A549 (cell line): ENCODE measurements around the gene MCCC1. TPM values are rescaled to one million over a fixed set of nuclear protein-coding genes. Genes with fewer than 3 reads are reported as not detected.
A peak's percentile ranks its signal among the peaks of the same experiment; 100 is the strongest.

Experiments
- ATAC-seq, 2 experiments: fragments of 200-7000 bp in 1 of 2; fragments of >200 bp in 1 of 2; cut with Nextera tagmentation in 1 of 2; cut with Tn5 transposase in 1 of 2; 3 replicates each; pipeline versions ENCODE4 v1.8.0 to v1.9.1; 2018 to 2020; ENCODE audit warnings: mild to moderate bottlenecking in 1 of 2, moderate library complexity in 1 of 2
- CTCF ChIA-PET: fragments of 300-600 bp; sonication (Branson Sonifier 250); formaldehyde crosslinking; extraction: SDS; loops from one replicate; lab custom pipeline; 2021; ENCODE audit warnings: antibody characterized with exemption, inconsistent platforms; lab: Yijun Ruan, JAX
- POLR2A ChIA-PET: fragments of 350-600 bp; formaldehyde crosslinking; extraction: SDS; loops from one replicate; lab custom pipeline; 2021; ENCODE audit warnings: antibody characterized with exemption, inconsistent platforms; lab: Yijun Ruan, JAX
- DNase-seq, 2 experiments: peaks; one replicate each; pipeline versions ENCODE4 v3.0.0 to v3.0.0-alpha.2; 2011 to 2016; ENCODE audit warnings: low read depth in 1 of 2, low spot score in 1 of 2
- FAIRE-seq: peaks from 2 replicates; lab custom pipeline; 2011; peaks lifted over from hg19 to GRCh38; lab: Jason Lieb, UNC
- H3K27ac ChIP-seq, 2 experiments: fragments of >200 bp; sonication (Bioruptor Twin); formaldehyde crosslinking; 3 replicates each; pipeline ENCODE4 v1.5.1; 2016 to 2017
- H3K4me1 ChIP-seq: fragments of >200 bp; sonication (Bioruptor Twin); formaldehyde crosslinking; 3 replicates; pipeline ENCODE4 v1.6.1; 2016
- H3K4me2 ChIP-seq: fragments of >200 bp; sonication (Bioruptor Twin); formaldehyde crosslinking; 3 replicates; pipeline ENCODE4 v1.6.1; 2016
- H3K4me3 ChIP-seq: fragments of >200 bp; sonication (Bioruptor Twin); formaldehyde crosslinking; 3 replicates; pipeline ENCODE4 v1.5.1; 2016
- H3K9me3 ChIP-seq: fragments of >200 bp; sonication (Bioruptor Twin); formaldehyde crosslinking; 3 replicates; pipeline ENCODE4 v1.6.1; 2016
- ATOH8 ChIP-seq: fragments of 250-450 bp; sonication (Bioruptor Pico); IDR thresholded peaks from 2 replicates; pipeline ENCODE4 v1.5.0; 2020; ENCODE audit warnings: low read depth, mild to moderate bottlenecking, moderate library complexity
- BHLHE40 ChIP-seq: IDR thresholded peaks from 2 replicates; pipeline ENCODE4 v1.6.1; 2012; ENCODE audit warnings: low read depth, low read length, inconsistent platforms
- CBX2 ChIP-seq: fragments of 200-600 bp; sonication (generic); IDR thresholded peaks from 2 replicates; pipeline ENCODE4 v1.6.1; 2016; ENCODE audit warnings: low read depth, mild to moderate bottlenecking, borderline replicate concordance
- CBX8 ChIP-seq: fragments of 200-600 bp; sonication (generic); IDR thresholded peaks from 2 replicates; pipeline ENCODE4 v1.6.1; 2016
- CHD2 ChIP-seq: fragments of 150-350 bp; IDR thresholded peaks from 2 replicates; pipeline ENCODE4 v1.6.1; 2014; ENCODE audit warnings: low read length; ENCODE audit not compliant: partially characterized antibody
- EHF ChIP-seq: fragments of 250-450 bp; sonication (Bioruptor Pico); IDR thresholded peaks from 2 replicates; pipeline ENCODE4 v1.5.0; 2020; ENCODE audit warnings: mild to moderate bottlenecking
- ELK1 ChIP-seq: fragments of 150-350 bp; IDR thresholded peaks from 2 replicates; pipeline ENCODE4 v1.6.1; 2014; ENCODE audit warnings: low read depth, mild to moderate bottlenecking, low read length
- FOSB ChIP-seq: fragments of 250-450 bp; sonication (Bioruptor Pico); IDR thresholded peaks from 2 replicates; pipeline ENCODE4 v1.5.0; 2020; ENCODE audit warnings: mild to moderate bottlenecking, moderate library complexity
- FOXS1 ChIP-seq: fragments of 250-450 bp; sonication (Bioruptor Pico); IDR thresholded peaks from 2 replicates; pipeline ENCODE4 v1.5.0; 2020; ENCODE audit warnings: mild to moderate bottlenecking, moderate library complexity
- GATA3 ChIP-seq: IDR thresholded peaks from 2 replicates; pipeline ENCODE4 v1.6.1; 2012; ENCODE audit warnings: borderline replicate concordance
- HDAC2 ChIP-seq: fragments of 200-600 bp; sonication (generic); IDR thresholded peaks from 2 replicates; pipeline ENCODE4 v1.6.1; 2016
- HEYL ChIP-seq: fragments of 250-450 bp; sonication (Bioruptor Pico); IDR thresholded peaks from 2 replicates; pipeline ENCODE4 v1.8.0; 2021; ENCODE audit warnings: mild to moderate bottlenecking, moderate library complexity
- HMGXB4 ChIP-seq: fragments of 250-450 bp; sonication (Bioruptor Pico); IDR thresholded peaks from 2 replicates; pipeline ENCODE4 v1.5.0; 2021; ENCODE audit warnings: mild to moderate bottlenecking, moderate library complexity, borderline replicate concordance
- HOXB13 ChIP-seq: fragments of 250-450 bp; sonication (Bioruptor Pico); IDR thresholded peaks from 2 replicates; pipeline ENCODE4 v1.5.0; 2020; ENCODE audit warnings: low read depth, mild to moderate bottlenecking, moderate library complexity
- NPAS2 ChIP-seq: fragments of 250-450 bp; sonication (Bioruptor Pico); IDR thresholded peaks from 2 replicates; pipeline ENCODE4 v1.8.0; 2022; ENCODE audit warnings: mild to moderate bottlenecking, moderate library complexity, borderline replicate concordance
- NR3C1 ChIP-seq: fragments of >200 bp; sonication (Bioruptor Twin); formaldehyde crosslinking; IDR thresholded peaks from 3 replicates; pipeline ENCODE4 v1.6.1; 2017
- PBX3 ChIP-seq: IDR thresholded peaks from 2 replicates; pipeline ENCODE4 v1.6.1; 2012
- PHF8 ChIP-seq: fragments of 200-600 bp; sonication (generic); IDR thresholded peaks from 2 replicates; pipeline ENCODE4 v1.6.1; 2016; ENCODE audit warnings: low read depth, mild to moderate bottlenecking, antibody characterized with exemption, moderate library complexity, borderline replicate concordance
- RAD21 ChIP-seq, 2 experiments: fragments of >200 bp in 1 of 2; sonication (Bioruptor Twin) in 1 of 2; formaldehyde crosslinking in 1 of 2; IDR thresholded peaks in 1 of 2; conservative IDR thresholded peaks in 1 of 2; 2 replicates in 1 of 2; 3 replicates in 1 of 2; pipeline ENCODE4 v1.6.1; 2012 to 2018; ENCODE audit warnings: inconsistent platforms in 1 of 2
- SMC3 ChIP-seq: fragments of >200 bp; sonication (Bioruptor Twin); formaldehyde crosslinking; IDR thresholded peaks from 3 replicates; pipeline ENCODE4 v1.6.1; 2018; ENCODE audit warnings: inconsistent platforms
- ZC3H11A ChIP-seq: fragments of 450-650 bp; IDR thresholded peaks from 2 replicates; pipeline ENCODE4 v1.6.1; 2014; ENCODE audit warnings: antibody characterized with exemption, mild to moderate bottlenecking
- ZFP36 ChIP-seq: fragments of 450-650 bp; IDR thresholded peaks from 2 replicates; pipeline ENCODE4 v1.6.1; 2014; ENCODE audit warnings: borderline replicate concordance; ENCODE audit not compliant: partially characterized antibody
- WGBS: methylation state at CpG from one replicate; pipeline ENCODE4 v1.1.6; 2017; ENCODE audit errors: missing lambda C conversion rate; 5-methylcytosine and 5-hydroxymethylcytosine counted together
- polyA plus RNA-seq, 4 experiments: library from polyadenylated mRNA; depleted of rRNA in 3 of 4; stranded (reverse); fragments of >200 nt; fragmentation: RNase III in 1 of 4; extraction: RNeasy Plus Mini Kit Qiagen cat#74134 plus additional on column Dnase treatment in 1 of 4; gene quantifications; 2 replicates in 3 of 4; 3 replicates in 1 of 4; pipeline ENCODE4 v1.2.3, GENCODE V29; 2011 to 2017
- TF ChIP-seq, protein P1 (sequence below): fragments of >200 bp; sonication (Bioruptor Twin); formaldehyde crosslinking; IDR thresholded peaks from 3 replicates; pipeline ENCODE4 v1.6.1; 2016

MCCC1 gene
- polyA plus RNA-seq, 2 of the 4 experiments (the other 2 are of a cell fraction), result 11.8 to 12.4 TPM

GRCh38 chr3:182986021-182986420 is 113.3 kb downstream of the MCCC1 start:
- Histone ChIP-seq H3K4me2 (no peak overlapping the region), H3K9me3 (no peaks in the 10 kb centered on the region), H3K27ac (no peak overlapping the region), H3K4me3 (no peak overlapping the region), H3K4me1 (peaks cover 3% of the 10 kb centered on the region; the same call in 1 of the 3 replicates)
- ChIA-PET POLR2A (no interaction called here), CTCF (no interaction called here)
- ATAC-seq (no peak), FAIRE-seq (no peak), DNase-seq (no peak)
- TF ChIP-seq BHLHE40 (no peak), PHF8 (no peak), FOSB (CRISPR knock-in tag) (no peak), ATOH8 (no peak), HOXB13 (no peak)
- WGBS, result 73% methylated on average over 6 of the region's 6 CpGs

GRCh38 chr3:182983876-182984275 is 115.4 kb downstream of the MCCC1 start:
- H3K4me3 ChIP-seq, result no peak overlapping the region
- H3K27ac ChIP-seq, result no peak overlapping the region
- POLR2A ChIA-PET, result no interaction called here
- H3K4me2 ChIP-seq, result no peak overlapping the region
- CTCF ChIA-PET, result no interaction called here
- TF ChIP-seq EHF (CRISPR knock-in tag), result no peak
- no peak for TF ChIP-seq ELK1
- no peak for TF ChIP-seq ZC3H11A
- TF ChIP-seq NPAS2 (CRISPR knock-in tag), result no peak
- no peak for TF ChIP-seq FOXS1 (CRISPR knock-in tag)
- TF ChIP-seq, protein P1, sequence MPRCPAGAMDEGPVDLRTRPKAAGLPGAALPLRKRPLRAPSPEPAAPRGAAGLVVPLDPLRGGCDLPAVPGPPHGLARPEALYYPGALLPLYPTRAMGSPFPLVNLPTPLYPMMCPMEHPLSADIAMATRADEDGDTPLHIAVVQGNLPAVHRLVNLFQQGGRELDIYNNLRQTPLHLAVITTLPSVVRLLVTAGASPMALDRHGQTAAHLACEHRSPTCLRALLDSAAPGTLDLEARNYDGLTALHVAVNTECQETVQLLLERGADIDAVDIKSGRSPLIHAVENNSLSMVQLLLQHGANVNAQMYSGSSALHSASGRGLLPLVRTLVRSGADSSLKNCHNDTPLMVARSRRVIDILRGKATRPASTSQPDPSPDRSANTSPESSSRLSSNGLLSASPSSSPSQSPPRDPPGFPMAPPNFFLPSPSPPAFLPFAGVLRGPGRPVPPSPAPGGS, result no peak
- TF ChIP-seq HDAC2, result no peak
- no peak for TF ChIP-seq CBX8
- no peak for TF ChIP-seq NR3C1
- no peak for TF ChIP-seq CBX2
- TF ChIP-seq RAD21 (conservative IDR thresholded peaks at IDR 0.05 in 1 of 2, IDR thresholded peaks at IDR 0.05 in 1 of 2), result no peak
- TF ChIP-seq CHD2, result no peak
- TF ChIP-seq PBX3, result no peak
- TF ChIP-seq HEYL (CRISPR knock-in tag), result no peak
- H3K9me3 ChIP-seq, result no peaks in the 10 kb centered on the region
- H3K4me1 ChIP-seq, result peaks cover 8% of the 10 kb centered on the region; the same call in 1 of the 3 replicates
- DNase-seq (no peak), ATAC-seq (no peak), FAIRE-seq (no peak)

DNA sequence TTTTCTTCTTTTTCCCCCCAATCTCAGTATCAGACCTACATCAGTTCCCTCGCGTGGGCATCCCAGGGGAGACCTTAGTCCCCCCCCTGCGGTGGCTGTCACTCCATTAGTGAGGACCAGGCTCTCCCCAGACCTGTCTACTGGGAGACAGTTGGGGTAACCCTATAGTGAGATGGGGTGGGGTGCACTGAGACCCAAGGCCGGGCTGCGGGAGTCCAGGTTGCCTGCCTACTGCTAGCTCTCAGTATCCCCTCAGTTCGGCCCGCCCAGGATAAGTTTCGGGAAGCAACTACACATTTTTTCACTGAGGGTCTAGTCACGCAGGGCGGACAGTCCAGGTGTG is 118.3 kb downstream of the MCCC1 start:
- H3K4me2 ChIP-seq, result peak overlapping the region; percentile 94
- TF ChIP-seq ZFP36 (no peak), CHD2 (no peak), SMC3 (no peak), GATA3 (no peak), HOXB13 (no peak), HMGXB4 (CRISPR knock-in tag) (no peak)
- TF ChIP-seq, all 56 proteins: peak for 0
- ChIA-PET POLR2A (no interaction called here), CTCF (interaction anchor here (1.1 kb wide), 1 partner anchor 20 kb away, joined by 3 read pairs; no protein-coding TSS in a partner anchor)
- Histone ChIP-seq H3K27ac (peak overlapping the region; percentile 98 to 99), H3K4me3 (peak overlapping the region; percentile 99), H3K9me3 (no peaks in the 10 kb centered on the region), H3K4me1 (peaks cover 15% of the 10 kb centered on the region; the same call in 1 of the 3 replicates)
- 100% methylated on average over 6 of the region's 10 CpGs for WGBS
- FAIRE-seq, result no peak
- peak in 1 of 2 experiments; percentile 10; a peak in 1 of 6 replicates for ATAC-seq
- no peak for DNase-seq
